DOHH2 (cell line): ENCODE measurements around the gene SVIL.
A peak's percentile ranks its signal among the peaks of the same experiment; 100 is the strongest.
"Not testable (repeated sequence)": the region's sequence is repeated elsewhere in the genome, so short reads cannot be mapped to it uniquely, and the experiment has no call there.

Experiments used
- H3F3A ChIP-seq: fragments of 200-600 bp; sonication (generic), shearing (Covaris generic); 2 replicates; pipeline ENCODE4 v1.6.0; 2016; ENCODE audit warnings: antibody characterized with exemption, mild to moderate bottlenecking; ENCODE audit not compliant: control insufficient read depth, insufficient read depth
- H3K27ac ChIP-seq: fragments of 200-600 bp; sonication (generic); 2 replicates; pipeline ENCODE4 v1.5.1; 2014; ENCODE audit warnings: low read depth, mild to moderate bottlenecking, low read length, moderate library complexity
- H3K27me3 ChIP-seq: fragments of 200-600 bp; sonication (generic); 2 replicates; pipeline ENCODE4 v1.6.1; 2014; ENCODE audit warnings: mild to moderate bottlenecking, low read length, mixed read lengths; ENCODE audit not compliant: control insufficient read depth
- H3K36me3 ChIP-seq: fragments of 200-600 bp; sonication (generic); 2 replicates; pipeline ENCODE4 v1.6.1; 2014; ENCODE audit warnings: mild to moderate bottlenecking, low read length, moderate library complexity, mixed read lengths; ENCODE audit not compliant: control insufficient read depth
- H3K4me1 ChIP-seq: fragments of 200-600 bp; sonication (generic); 2 replicates; pipeline ENCODE4 v1.6.1; 2014; ENCODE audit warnings: mild to moderate bottlenecking, low read length, mixed read lengths; ENCODE audit not compliant: control insufficient read depth
- H3K4me2 ChIP-seq: fragments of 200-600 bp; sonication (generic); 2 replicates; pipeline ENCODE4 v1.6.0; 2014; ENCODE audit warnings: mild to moderate bottlenecking, low read length, moderate library complexity
- H3K4me3 ChIP-seq: fragments of 200-600 bp; sonication (generic); 2 replicates; pipeline ENCODE4 v1.5.1; 2014; ENCODE audit warnings: mild to moderate bottlenecking, low read length, mixed read lengths
- H3K79me2 ChIP-seq: fragments of 200-600 bp; sonication (generic); 2 replicates; pipeline ENCODE4 v1.6.1; 2014; ENCODE audit warnings: mild to moderate bottlenecking, low read length, mixed read lengths; ENCODE audit not compliant: control insufficient read depth
- H3K9me2 ChIP-seq: fragments of 200-600 bp; sonication (generic); replicated peaks from 2 replicates; pipeline ENCODE4 v1.6.1; 2014; ENCODE audit warnings: mild to moderate bottlenecking, low read length, mixed read lengths; ENCODE audit not compliant: control insufficient read depth
- H3K9me3 ChIP-seq: fragments of 200-600 bp; sonication (generic); 2 replicates; pipeline ENCODE4 v1.6.1; 2014; ENCODE audit warnings: antibody characterized with exemption, low read length, mixed read lengths; ENCODE audit not compliant: control insufficient read depth, insufficient read depth
- H4K20me1 ChIP-seq: fragments of 200-600 bp; sonication (generic); 2 replicates; pipeline ENCODE4 v1.6.0; 2014; ENCODE audit warnings: low read depth, mild to moderate bottlenecking, antibody characterized with exemption, low read length, moderate library complexity; ENCODE audit not compliant: control insufficient read depth, insufficient read depth
- EZH2phosphoT487 ChIP-seq: fragments of 200-600 bp; sonication (generic); IDR thresholded peaks from 2 replicates; pipeline ENCODE4 v1.6.1; 2017; ENCODE audit warnings: borderline replicate concordance, mild to moderate bottlenecking, antibody characterized with exemption, low read length, moderate library complexity, mixed read lengths
- TF ChIP-seq, protein P1 (sequence below): fragments of 200-600 bp; sonication (generic); IDR thresholded peaks from one replicate; pipeline ENCODE4 v1.5.1; 2014; ENCODE audit warnings: antibody characterized with exemption, mild to moderate bottlenecking, low read depth, low read length; ENCODE audit not compliant: poor library complexity, severe bottlenecking

The SVIL gene

DNA sequence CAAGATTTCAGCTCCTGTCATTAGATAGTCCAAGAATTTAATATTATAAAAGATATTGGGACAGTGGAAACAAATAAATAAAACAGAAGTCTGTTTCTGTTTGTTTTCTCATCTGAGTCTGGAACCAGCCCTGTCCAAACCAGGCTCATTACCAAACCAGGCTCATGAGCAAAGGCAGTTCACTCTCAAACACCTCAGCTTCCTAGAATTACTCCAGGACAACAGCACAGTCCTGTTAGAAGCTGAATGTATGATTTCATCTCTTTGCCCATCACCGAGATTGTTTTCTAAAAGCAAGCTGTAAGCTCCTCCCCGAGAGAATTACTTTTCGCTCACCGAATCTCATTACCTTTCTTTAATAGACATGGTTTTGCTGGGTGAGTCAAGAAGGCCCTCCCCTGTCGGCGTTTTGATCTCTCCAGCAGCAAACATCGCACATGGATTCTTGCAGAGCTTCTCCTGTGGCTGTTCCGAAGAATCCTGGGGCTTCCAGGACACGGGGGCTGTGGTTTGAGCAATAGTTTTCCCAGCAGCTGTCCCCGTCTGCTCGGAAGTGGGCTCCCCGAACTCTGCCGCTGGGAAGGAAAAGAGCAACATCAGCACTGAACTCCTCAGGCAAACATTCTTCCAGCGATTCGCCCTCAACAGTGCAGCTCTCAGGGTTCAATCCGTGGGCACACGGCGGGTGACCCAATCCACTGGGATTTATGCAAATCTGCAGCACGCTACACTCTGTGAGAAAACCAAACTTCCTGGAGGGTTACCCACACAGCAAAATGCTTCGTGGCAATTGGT, 112.5 kb downstream of the SVIL start:
- Histone ChIP-seq H3K36me3 (no peaks in the 10 kb centered on the region), H3K27me3 (no peaks in the 10 kb centered on the region), H3K4me1 (no peaks in the 10 kb centered on the region), H3K9me2 (no peaks in the 10 kb centered on the region), H3K9me3 (no peaks in the 10 kb centered on the region), H3K4me2 (no peak overlapping the region), H3K79me2 (no peaks in the 10 kb centered on the region), H3F3A (no peaks in the 10 kb centered on the region), H3K27ac (no peak overlapping the region), H3K4me3 (no peak overlapping the region), H4K20me1 (no peaks in the 10 kb centered on the region)
- no peak for TF ChIP-seq EZH2phosphoT487
- TF ChIP-seq, protein P1, sequence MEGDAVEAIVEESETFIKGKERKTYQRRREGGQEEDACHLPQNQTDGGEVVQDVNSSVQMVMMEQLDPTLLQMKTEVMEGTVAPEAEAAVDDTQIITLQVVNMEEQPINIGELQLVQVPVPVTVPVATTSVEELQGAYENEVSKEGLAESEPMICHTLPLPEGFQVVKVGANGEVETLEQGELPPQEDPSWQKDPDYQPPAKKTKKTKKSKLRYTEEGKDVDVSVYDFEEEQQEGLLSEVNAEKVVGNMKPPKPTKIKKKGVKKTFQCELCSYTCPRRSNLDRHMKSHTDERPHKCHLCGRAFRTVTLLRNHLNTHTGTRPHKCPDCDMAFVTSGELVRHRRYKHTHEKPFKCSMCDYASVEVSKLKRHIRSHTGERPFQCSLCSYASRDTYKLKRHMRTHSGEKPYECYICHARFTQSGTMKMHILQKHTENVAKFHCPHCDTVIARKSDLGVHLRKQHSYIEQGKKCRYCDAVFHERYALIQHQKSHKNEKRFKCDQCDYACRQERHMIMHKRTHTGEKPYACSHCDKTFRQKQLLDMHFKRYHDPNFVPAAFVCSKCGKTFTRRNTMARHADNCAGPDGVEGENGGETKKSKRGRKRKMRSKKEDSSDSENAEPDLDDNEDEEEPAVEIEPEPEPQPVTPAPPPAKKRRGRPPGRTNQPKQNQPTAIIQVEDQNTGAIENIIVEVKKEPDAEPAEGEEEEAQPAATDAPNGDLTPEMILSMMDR: no peak

DNA sequence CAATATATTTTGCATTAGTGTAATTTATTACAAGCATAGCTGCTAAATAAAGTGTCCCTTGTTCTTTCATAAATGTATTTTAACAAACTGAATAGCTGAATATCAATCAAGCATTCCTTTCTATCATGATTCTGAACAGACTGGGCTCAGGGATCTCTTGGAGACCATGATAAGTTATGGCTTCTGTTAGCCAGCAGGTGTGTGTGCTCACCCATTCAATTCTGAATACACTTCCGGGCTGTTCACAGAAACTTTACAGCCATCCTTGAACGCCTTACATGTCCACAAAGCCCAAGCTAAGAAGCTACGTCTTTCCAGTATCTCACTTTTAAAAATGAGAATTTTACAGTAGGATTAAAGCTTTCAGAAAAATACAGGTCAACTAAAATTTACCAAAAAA, 115.1 kb downstream of the SVIL start:
- no peaks in the 10 kb centered on the region for H3K9me2 ChIP-seq
- H3K9me3 ChIP-seq: no peaks in the 10 kb centered on the region
- H4K20me1 ChIP-seq: no peaks in the 10 kb centered on the region
- H3K36me3 ChIP-seq: no peaks in the 10 kb centered on the region
- no peak overlapping the region for H3K4me2 ChIP-seq
- H3K79me2 ChIP-seq: no peaks in the 10 kb centered on the region
- no peaks in the 10 kb centered on the region for H3F3A ChIP-seq
- H3K4me3 ChIP-seq: no peak overlapping the region
- TF ChIP-seq, protein P1: no peak
- no peak for TF ChIP-seq EZH2phosphoT487
- H3K27me3 ChIP-seq: no peaks in the 10 kb centered on the region
- H3K4me1 ChIP-seq: no peaks in the 10 kb centered on the region
- no peak overlapping the region for H3K27ac ChIP-seq

DNA sequence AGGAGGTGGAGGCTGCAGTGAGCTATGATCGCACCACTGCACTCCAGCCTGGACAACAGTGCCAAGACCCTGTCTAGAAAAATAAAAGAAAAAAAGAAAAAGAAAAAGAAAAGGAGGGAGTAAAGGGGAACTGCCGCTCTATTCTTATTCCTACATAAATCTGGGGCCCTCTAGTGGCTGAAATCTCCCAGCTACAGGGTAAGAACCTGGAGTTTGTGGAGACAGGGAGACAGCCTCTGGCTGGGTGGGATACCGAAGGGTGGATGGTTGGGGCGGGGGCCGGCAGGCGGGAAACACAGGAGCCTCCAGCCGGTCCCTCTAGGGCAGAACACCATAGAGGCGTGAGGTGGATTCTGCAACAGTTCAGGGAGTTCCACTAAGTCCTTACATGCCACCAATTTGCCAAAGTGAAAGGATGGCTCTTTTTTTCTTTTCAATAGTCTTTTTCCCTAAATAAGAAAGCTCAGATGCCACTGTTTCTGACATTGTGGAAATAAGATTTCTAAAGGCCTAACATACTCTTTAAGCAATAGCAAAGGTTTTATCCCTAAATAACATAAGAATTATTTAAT, 117.3 kb downstream of the SVIL start:
- H3F3A ChIP-seq: no peaks in the 10 kb centered on the region
- no peaks in the 10 kb centered on the region for H3K36me3 ChIP-seq
- H3K9me3 ChIP-seq: no peaks in the 10 kb centered on the region
- H3K4me1 ChIP-seq: no peaks in the 10 kb centered on the region
- H3K9me2 ChIP-seq: no peaks in the 10 kb centered on the region
- H4K20me1 ChIP-seq: no peaks in the 10 kb centered on the region
- no peaks in the 10 kb centered on the region for H3K27me3 ChIP-seq
- TF ChIP-seq, protein P1: peak; percentile 71
- TF ChIP-seq EZH2phosphoT487: no peak
- H3K79me2 ChIP-seq: no peaks in the 10 kb centered on the region
- no peak overlapping the region for H3K4me3 ChIP-seq
- no peak overlapping the region for H3K27ac ChIP-seq
- no peak overlapping the region for H3K4me2 ChIP-seq

- H4K20me1 ChIP-seq, H3K27ac ChIP-seq, H3K4me1 ChIP-seq, H3K79me2 ChIP-seq, H3K9me2 ChIP-seq, H3K27me3 ChIP-seq, H3K9me3 ChIP-seq, H3F3A ChIP-seq, H3K4me3 ChIP-seq, H3K36me3 ChIP-seq, H3K4me2 ChIP-seq: not testable (repeated sequence)
Measured at GRCh38 chr10:29516309-29516932, 118.3 kb downstream of the SVIL start.

DNA sequence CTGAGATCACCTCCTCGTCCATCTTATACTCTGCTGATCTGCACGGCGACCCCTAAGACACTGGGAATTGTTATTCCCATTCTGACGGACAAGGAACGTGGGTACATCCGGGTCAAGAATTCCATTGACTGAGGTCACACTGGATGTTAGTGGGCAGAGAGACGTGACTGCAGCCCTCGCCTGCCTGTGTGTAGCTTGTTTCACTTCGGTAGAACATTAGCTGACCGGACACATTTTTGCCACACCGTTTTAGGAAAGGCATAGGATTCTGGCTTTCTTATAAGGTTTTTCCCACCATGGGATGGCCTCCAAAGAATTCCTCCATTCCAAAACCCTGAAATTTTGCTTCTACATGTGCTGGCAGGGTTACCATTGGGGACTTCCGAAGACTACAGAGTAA, 118.9 kb downstream of the SVIL start:
- not testable (repeated sequence) for H3K9me2 ChIP-seq, H3F3A ChIP-seq, H3K27ac ChIP-seq, H3K9me3 ChIP-seq, H3K4me1 ChIP-seq, H4K20me1 ChIP-seq, H3K36me3 ChIP-seq, H3K79me2 ChIP-seq, H3K4me3 ChIP-seq, H3K27me3 ChIP-seq, H3K4me2 ChIP-seq
